GM19240 (cell line): ENCODE results near the gene TFB2M.
"Not testable (repeated sequence)": the region's sequence is repeated elsewhere in the genome, so short reads cannot be mapped to it uniquely, and the experiment has no call there.

Experiments used
- DNase-seq: peaks from one replicate; pipeline ENCODE4 v3.0.0; 2011; ENCODE audit warnings: low spot score; ENCODE audit not compliant: insufficient read length

TFB2M gene

GRCh38 chr1:246566128-246566812, at the start of gene TFB2M, which contains the start of gene CNST:
TSS of gene TFB2M (minus strand) at chr1:246566261. CDS start at chr1:246566138, 123 bp downstream.
TSS of gene CNST (plus strand) at chr1:246566456. CDS start at chr1:246591563, 25,107 bp downstream.
- peak; percentile 61 for DNase-seq

GRCh38 chr1:246613096-246613758, 47.2 kb upstream of the TFB2M start:
- no peak for DNase-seq

GRCh38 chr1:246609632-246610031, 43.6 kb upstream of the TFB2M start:
- no peak for DNase-seq

- no peak for DNase-seq
Observed at GRCh38 chr1:246608616-246609376, 42.7 kb upstream of the TFB2M start.

GRCh38 chr1:246607462-246607861, 41.4 kb upstream of the TFB2M start:
- DNase-seq: no peak

- not testable (repeated sequence) for DNase-seq
Observed at GRCh38 chr1:246605231-246605630, 39.2 kb upstream of the TFB2M start.

- no peak for DNase-seq
Observed at GRCh38 chr1:246602194-246602593, 36.1 kb upstream of the TFB2M start.

- no peak for DNase-seq
Observed at GRCh38 chr1:246600579-246600978, 34.5 kb upstream of the TFB2M start.

- DNase-seq: no peak
Observed at GRCh38 chr1:246599315-246599714, 33.3 kb upstream of the TFB2M start.

- no peak for DNase-seq
Observed at GRCh38 chr1:246597971-246598370, 31.9 kb upstream of the TFB2M start.

- DNase-seq: no peak
Observed at GRCh38 chr1:246597340-246597739, 31.3 kb upstream of the TFB2M start.

GRCh38 chr1:246595146-246595545, 29.1 kb upstream of the TFB2M start:
- no peak for DNase-seq

GRCh38 chr1:246592695-246593094, 26.6 kb upstream of the TFB2M start:
- no peak for DNase-seq

- no peak for DNase-seq
Observed at GRCh38 chr1:246591958-246592357, 25.9 kb upstream of the TFB2M start.

- peak; percentile 47 for DNase-seq
Observed at GRCh38 chr1:246591504-246591903, 25.4 kb upstream of the TFB2M start.

GRCh38 chr1:246591047-246591446, 25.0 kb upstream of the TFB2M start:
- no peak for DNase-seq

GRCh38 chr1:246589919-246590318, 23.9 kb upstream of the TFB2M start:
- DNase-seq: not testable (repeated sequence)

- DNase-seq: no peak
Observed at GRCh38 chr1:246588159-246588721, 22.2 kb upstream of the TFB2M start.

GRCh38 chr1:246587606-246588005, 21.5 kb upstream of the TFB2M start:
- DNase-seq: no peak

GRCh38 chr1:246587032-246587431, 21.0 kb upstream of the TFB2M start:
- no peak for DNase-seq

- DNase-seq: no peak
Observed at GRCh38 chr1:246583448-246584185, 17.6 kb upstream of the TFB2M start.
